Measurements from ENCODE around the gene ARPC1B.
"Not testable (repeated sequence)": the region's sequence is repeated elsewhere in the genome, so short reads cannot be mapped to it uniquely, and the experiment has no call there.

ARPC1B gene

DNA sequence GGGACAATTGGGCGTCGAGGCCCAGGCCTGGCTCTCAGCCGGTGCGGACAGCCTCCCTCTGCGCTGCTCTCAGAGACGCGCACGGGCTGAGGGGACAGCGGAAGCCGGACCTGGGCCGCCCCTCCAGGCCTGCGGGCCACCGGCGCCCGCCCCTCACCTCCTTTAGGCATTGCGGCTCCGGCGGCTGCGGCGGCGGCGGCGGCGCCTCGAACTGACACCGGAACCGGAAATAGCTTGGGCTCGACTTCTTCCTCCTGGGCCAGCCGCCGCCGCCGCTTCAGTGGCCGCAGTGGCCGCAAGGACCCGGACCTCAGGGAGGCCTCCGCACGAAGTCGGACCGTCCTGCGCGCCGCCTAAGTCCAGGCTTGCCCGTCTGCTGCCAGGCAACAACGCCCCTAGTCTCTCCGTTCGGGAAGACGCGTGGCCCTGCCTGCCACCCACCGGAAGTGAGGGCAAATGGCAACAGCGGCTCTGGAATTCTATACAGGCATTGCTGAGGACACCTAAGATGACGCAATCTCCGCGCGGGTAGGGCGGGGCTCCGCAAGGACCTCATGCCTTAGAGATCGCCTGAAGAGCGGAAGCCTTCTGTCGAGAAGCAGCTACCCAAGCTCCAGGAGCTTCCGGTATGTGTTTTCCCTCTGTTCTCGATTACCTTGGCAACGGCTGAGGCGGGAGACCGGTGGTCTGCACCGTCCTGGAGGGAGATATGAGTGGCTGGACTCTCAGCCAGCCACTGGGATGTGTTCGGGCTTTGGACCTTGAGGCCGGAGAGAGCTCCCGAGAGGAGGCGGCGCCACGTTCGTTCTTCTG lies 34.1 kb downstream of the ARPC1B start, which contains the start of the genes BUD31 and PDAP1:
BUD31 (plus strand) TSS at position 591 of the 813 bp plus-strand sequence. CDS start 2,124 bp downstream, outside the sequence.
PDAP1 (minus strand) TSS at position 219 of the 813 bp plus-strand sequence; CDS start at position 170, 49 bp downstream.
- peak; percentile 100 for DNase-seq

DNA sequence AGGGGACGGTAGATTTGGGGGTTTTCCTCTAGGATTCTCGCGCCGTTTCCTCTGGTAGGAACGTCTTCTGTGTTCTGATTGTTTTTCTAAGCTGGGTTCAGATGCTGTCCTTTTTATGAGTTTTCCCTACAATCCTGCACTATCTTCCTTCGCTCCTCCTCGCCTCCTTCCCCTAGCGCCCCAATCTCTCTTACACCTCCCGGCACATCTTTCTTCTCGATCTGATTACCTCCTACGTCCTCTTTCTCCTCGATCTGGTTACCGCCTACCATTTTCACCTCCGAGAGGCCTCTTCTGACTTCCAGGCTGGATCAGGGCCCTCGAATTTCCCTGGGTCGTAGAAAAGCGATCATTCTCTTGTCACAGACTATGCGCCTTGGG lies 34.7 kb downstream of the ARPC1B start:
- DNase-seq: no peak

DNA sequence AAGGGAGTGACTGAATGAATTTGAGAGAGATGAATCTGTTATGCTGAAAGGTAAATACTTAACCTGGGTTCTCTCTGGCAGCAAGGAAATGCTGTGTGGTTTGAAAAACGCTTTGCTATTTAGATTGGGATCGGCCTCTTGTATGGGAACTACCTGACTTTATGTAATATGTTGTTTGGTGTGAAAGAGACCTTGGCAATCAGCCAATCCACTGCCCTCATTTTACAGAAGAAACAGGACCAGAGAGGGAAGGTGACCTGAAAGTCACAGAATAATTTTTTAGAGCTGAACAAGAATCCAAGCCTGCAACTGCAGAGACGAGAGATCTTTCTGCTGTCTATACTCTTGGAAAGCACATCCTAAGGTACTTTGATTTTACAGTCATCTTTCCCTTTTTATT lies 35.3 kb downstream of the ARPC1B start:
- no peak for DNase-seq

DNA sequence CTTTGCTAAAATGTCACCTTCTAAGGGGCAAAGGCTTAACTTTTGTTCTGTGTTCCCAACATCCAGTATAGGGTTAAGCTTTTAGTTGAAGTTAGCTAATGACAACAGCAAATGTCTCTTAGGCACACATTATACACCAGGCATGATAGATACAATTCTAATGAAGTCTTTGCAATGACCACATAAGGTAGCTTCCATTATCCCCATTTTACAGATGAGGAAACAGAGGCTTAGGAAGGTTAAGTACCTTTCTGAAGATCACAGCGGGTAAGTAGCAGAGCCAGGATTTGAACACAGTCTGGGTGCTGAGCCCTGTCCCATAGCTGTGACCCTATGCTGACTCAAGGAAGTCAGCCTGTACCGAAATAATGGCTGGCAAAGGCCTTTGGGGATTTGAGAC lies 36.1 kb downstream of the ARPC1B start:
- no peak for DNase-seq

DNA sequence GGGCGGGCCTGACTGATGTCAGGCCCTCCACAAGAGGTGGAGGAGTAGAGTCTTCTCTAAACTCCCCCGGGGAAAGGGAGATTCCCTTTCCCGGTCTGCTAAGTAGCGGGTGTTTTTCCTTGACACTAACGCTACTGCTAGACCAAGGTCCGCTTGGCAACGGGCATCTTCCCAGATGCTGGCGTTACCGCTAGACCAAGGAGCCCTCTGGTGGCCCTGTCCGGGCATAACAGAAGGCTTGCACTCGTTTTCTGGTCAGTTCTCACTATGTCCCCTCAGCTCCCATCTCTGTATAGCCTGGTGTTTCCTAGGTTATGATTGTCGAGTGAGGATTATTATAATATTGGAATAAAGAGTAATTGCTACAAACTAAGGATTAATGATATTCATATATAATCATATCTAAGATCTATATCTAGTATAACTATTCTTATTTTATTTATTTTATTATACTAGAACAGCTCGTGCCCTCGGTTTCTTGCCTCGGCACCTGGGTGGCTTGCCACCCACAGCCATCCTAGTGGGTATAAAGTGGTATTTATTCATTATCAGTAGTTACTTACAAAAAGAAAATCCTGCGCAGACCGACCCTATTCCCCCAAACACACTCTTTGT lies 41.1 kb downstream of the ARPC1B start:
- DNase-seq: not testable (repeated sequence)

DNA sequence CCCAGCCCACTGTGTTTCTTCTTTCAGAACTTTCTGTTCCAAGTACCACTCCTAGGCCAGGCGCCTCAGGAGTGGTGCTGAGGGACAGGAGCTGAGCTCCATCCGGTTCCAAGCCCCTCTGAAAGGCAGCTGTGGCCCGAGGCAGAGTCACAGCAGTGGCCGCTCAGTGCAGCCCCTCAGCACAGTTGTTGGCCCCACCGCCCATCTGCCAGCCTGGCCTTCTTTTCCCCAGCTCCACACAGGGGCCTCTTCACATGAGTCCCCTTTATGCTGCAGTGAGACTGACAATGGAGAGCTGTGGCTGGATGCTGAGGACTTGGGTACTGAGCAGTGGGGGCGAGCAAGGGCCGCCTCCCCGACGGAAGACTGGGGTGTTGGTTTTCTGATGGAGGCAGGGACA lies 43.7 kb downstream of the ARPC1B start:
- DNase-seq: no peak

DNA sequence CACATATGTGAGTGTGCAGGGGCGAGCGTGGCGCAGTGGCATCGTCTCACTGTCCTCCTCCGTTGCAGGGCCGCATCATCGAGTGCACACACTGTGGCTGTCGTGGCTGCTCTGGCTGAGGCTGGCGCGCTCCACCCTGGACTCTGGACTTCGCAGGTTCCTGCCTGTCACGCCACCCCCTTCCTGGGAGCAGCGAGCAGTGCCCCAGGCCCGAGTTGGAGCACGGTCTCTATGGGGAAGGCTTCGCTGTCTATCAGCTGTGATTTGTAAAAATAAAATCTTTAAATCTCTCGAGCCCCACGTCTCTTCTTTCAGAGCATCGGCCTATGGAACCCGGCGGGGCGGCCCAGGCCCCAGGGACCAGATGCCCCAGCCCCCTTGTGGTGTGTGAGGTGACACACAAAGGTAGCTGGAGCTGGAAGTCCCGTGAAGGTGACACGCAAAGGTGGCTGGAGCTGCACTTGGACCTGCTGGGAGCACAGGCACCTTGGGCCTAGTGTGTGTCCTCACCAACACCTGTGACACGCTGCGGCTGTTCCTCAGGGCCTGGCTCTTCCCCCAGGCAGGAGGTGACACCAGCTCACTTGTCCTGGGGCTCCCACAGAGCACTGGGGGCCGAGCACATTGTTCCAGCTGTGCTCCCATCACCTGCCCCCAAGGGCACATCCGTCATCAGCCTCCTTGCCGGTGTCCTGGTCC lies 44.9 kb downstream of the ARPC1B start:
- DNase-seq: no peak

DNA sequence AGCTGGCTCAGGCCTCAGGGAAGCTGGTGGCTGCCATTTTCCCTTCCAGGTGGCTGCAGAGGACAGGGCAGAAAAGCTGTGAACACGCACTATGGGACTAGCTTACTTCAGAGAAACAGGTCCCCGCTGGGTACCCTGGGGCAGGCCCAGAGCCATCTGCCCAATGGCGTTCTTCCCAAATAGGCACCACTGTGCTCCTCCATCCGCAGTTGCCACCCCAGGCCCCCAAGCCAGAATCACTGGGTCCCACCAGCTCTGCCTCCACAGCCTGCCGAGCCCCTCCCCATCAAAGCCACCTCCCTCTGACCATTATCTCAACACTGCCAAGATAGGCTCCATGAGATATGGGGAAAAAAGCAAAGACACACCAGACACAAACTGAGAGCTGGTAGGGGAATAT lies 45.7 kb downstream of the ARPC1B start:
- DNase-seq: no peak

DNA sequence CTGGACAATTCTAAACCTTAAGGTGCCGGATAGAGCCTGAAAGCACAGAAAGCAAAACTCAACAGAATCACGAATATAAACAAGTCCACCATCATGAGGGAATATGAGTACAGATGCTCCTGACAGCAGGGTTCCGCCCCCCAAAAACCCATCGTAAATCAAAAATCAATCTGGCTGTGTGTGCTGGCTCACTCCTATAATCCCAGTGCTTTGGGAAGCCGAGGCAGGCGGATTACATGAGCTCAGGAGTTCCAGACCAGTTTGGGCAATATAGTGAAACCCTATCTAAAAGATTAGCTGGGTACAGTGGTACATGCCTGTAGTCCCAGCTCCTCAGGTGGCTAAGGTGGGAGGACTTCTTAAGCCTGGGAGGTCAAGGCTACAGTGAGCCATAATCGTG lies 46.5 kb downstream of the ARPC1B start:
- DNase-seq: no peak

DNA sequence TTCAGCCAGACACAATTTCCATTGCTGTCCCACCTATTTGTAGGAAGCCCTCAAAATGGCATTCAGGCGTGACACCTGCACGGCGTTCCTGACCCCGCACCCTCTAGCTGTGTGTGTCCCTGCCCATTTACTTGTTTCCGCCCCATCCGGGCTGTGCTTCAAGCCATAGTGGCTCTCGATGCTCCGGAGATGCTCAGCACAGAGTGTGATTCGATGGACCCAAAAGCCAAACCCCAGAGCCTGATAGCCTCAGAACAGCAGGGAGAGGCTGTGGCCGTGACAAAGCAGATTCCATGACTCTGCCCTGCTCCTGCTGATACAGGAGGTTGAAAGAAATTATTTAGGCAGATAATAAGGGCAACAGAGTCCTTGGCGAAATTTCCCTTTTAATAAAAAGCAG lies 47.7 kb downstream of the ARPC1B start:
- DNase-seq: no peak

DNA sequence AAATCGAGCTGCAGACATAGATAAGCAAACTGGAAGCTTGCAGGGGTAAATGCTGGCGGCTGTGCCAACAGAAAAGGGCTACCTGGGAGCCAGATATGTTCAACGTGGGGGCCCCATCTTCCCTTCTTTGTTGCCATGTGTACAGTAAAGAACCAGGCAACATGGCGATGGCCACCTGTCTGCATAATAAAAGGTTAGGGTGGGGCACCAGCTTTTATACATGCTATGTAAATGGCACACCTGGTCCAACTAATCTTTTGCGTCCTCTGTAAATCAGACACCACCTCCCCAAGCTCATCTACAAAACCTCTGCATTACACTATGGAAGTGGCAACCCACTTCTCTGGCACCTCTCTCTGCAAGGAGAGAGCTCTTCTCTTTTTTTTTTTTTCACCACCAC lies 48.1 kb downstream of the ARPC1B start:
- DNase-seq: no peak

DNA sequence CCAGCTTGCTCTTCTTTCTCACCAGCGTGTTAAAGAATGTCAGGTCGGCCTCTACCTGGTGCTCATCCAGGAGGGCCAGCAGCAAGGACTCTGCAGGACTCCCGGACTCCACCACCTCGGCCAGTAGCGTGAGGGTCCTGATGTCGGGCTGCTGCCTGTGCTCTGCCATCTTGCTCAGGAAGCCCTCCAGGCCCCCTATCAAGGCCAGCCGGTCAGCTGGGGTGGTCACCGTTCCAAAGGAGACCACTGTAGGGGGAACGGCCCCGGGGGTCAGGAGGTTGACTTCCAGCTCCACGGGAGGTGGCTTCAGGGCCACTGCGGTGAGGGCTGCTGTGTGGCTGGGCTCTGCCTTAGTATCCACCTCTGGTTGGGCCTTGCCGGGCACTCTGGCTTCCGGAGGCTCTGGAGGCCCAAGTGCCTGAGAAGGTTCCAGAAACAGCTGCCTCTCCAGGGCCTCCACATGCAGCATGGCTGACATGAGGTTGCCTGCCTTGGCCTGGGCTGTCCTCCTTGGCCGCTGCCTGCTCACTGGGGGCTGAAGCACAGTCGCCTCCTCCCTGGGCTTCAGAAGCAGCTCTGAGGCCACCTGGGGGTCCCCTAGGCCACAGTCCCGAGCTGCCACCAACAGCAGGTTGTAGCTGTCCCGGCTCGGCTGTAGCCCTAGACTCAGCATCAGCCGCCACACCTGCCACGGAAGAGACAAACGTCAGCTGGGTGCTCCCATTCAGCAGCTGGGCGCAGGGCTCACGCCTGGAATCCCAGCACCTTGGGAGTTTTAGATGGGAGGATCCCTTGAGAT lies 50.6 kb downstream of the ARPC1B start:
- DNase-seq: no peak

DNA sequence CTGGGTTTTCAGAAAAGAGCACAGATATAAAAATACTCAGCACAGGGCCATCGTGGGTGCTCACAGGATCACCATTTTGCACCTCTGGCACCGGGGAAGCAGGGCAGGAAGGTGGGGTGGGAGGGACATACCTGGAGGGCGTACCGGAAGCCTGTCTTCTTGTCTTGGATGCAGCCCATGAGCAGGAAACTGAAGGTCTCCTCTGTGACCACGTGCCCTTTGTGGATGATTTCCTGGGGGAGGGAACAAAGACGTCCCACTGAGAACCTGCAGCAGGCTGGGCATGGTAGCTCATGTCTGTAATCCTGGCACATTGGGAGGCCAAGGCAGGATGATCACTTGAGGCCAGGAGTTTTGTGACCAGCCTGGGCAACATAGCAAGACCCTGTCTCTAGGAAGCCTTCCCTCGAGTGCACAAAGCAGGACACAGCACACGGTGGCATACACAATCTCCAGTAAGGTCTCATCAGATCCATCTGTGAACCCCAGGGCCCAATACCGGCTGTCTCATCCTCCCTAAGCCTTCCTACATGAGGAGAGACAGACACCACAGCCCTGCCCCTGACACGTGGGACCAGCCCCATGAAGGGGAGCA lies 54.5 kb downstream of the ARPC1B start:
- no peak for DNase-seq

DNA sequence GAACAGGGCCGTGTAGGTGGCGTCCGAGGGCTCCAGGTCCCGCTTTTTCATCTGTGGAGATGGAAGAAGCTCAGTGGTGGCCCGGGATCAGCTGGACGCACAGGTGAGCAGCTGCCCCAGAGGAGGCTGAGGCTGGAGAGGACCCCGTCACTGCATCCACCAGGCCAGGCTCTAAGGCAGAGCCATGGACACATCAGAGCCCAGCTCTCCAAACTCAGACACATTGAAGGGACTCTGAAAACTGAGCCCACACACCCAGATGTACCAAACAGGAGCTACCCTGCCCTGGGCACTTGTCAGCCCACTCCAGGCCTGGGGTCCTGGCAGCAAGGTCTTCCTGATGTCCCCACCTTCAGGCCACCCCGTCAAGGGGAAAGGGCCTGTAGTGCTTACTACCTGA lies 55.2 kb downstream of the ARPC1B start:
- no peak for DNase-seq

DNA sequence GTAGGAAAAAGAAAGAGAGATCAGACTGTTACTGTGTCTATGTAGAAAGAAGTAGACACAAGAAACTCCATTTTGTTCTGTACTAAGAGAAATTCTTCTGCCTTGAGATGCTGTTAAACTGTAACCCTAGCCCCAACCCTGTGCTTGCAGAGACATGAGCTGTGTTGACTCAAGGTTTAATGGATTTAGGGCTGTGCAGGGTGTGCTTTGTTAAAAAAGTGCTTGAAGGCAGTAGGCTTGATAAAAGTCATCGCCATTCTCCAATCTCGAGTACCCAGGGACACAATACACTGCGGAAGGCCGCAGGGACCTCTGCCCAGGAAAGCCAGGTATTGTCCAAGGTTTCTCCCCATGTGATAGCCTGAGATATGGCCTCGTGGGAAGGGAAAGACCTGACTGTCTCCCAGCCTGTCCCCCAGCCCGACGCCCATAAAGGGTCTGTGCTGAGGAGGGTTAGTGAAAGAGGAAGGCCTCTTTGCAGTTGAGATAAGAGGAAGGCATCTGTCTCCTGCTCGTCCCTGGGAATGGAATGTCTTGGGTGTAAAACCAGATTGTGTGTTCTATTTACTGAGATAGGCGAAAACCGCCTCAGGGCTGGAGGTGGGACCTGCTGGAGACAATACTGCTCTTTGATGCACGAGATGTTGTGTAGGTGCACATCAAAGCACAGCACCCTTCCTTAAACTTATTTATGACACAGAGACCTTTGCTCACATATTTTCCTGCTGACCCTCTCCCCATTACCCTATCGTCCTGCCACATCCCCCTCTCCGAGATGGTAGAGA lies 57.4 kb downstream of the ARPC1B start:
- DNase-seq: not testable (repeated sequence)

DNA sequence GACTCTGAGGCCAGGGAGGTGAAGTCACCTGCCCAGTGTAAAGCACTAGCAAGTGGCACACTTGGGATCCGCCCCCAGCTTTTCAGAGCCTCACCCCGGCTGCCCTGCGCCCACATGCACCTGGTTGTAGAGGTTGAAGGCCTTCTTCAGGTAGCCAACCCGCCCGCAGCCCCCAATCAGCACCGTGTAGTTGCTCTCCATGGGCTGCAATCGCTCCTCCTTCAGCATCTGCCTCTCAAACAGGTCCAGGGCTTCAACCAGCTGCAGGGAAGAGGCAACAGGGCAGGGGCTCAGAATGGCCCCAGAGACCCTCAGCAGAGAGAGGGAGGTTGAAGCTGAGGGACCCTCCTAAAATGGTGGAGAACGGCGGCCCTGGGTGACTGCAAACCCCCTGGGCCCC lies 58.6 kb downstream of the ARPC1B start:
- no peak for DNase-seq

DNA sequence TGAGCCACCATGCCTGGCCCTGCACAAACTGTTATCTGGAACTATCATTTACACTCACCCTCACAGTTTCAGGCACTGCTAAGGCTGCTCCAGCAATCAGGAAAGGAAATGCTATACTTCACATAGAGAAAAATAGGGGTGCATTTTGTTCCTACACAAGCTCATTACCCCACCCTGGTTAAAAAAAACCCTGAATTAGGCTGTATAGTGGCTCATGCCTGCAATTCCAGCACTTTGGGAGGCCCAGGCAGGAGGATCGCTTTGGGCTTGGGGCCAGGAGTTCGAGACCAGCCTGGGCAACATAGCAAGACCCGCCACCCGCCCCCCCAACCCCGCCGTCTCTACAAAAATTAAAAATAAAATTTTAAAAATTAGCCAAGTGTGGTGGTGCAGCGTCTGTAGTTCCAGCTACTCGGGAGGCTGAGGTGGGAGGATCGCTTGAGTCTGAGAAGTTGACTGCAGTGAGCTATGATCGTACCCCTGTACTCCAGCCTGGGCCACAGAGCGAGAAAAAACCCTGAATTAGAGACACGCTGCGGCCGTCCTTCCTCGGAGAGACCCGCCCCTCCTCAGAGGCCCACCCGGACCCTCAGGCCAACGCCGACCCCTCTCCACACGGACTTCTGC lies 63.5 kb downstream of the ARPC1B start:
- DNase-seq: no peak

DNA sequence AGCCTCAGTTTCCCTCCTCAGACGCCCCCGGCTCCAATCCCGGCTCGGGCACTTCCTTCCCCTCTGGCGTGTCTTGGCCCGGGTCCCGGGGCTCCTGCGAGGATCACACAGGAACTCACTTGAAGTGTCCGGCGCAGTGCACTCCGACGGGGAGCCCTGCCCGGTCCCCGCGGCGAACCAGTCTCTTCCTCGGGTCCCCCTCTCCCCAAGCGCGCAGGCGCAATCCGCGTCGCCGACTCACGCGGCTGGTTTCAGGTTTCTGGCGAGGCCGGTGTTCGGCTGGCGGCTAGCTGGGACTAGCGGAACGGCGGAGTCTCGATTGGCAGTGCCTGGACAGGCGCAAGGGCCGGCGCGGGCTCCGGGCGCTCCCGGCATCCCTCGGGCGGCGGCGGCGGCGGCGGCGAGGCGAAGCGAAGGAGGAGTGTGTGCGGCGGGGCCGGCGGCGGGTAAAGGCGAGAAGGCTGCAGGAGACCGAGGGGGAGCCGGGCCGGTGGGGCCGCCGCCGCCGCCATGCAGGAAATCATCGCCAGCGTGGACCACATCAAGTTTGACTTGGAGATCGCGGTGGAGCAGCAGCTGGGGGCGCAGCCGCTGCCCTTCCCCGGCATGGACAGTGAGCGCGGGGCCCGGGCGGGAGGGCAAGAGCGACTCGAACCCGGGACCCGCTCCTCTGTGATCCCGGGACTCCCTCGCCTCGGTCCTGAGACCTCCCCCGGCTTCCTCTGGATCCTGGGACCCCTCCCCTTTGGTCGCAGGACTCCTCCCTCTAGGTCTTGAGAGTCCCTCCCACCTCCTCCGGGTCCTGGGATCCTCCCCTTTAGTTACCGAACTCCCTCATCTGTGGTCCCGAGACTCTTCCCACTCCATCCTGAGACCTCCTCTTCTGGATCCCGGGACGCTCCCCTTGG lies 64.3 kb downstream of the ARPC1B start, which contains the start of the genes CPSF4 and PTCD1:
CPSF4 (plus strand) TSS at position 371 of the 908 bp plus-strand sequence; CDS start at position 511, 140 bp downstream.
PTCD1 (minus strand) TSS at position 226 of the 908 bp plus-strand sequence. CDS start 3,556 bp downstream, outside the sequence.
- peak; percentile 79 for DNase-seq

DNA sequence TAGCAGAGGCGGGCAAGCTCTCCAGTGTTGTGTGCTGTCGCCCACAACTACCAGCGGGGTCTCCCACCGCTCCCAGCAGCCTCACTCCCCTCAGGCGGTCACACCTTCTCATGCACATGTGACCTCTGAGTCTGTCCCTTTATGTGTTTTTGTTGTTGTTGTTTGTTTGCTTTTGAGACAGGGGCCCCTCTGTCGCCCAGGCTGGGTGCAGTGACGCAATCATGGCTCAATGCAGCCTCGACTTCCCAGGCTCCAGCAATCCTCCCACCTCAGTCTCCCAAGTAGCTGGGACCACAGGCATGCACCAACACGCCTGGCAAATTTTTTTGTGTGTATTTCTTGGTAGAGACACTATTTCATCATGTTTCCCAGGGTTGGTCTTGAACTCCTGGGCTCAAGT lies 65.7 kb downstream of the ARPC1B start:
- DNase-seq: no peak

Measured in right kidney (tissue), 1 donor.